Mucosa of gallbladder (tissue), 1 donor: ENCODE data around the gene ITGA1. TPM values are rescaled to one million over a fixed set of nuclear protein-coding genes. Genes with fewer than 3 reads are reported as not detected.
A peak's percentile ranks its signal among the peaks of the same experiment; 100 is the strongest.
"Not testable (repeated sequence)": the region's sequence is repeated elsewhere in the genome, so short reads cannot be mapped to it uniquely, and the experiment has no call there.

Experiments used
- DNase-seq: peaks from one replicate; pipeline ENCODE4 v3.0.0-alpha.2; 2020; ENCODE audit warnings: low spot score
- total RNA-seq: library from RNA; stranded (reverse); gene quantifications from one replicate; pipeline ENCODE4 v1.2.1, GENCODE V29; 2021
- donor health status: DM: no; HTN: no; CAD: no.

The ITGA1 gene
- total RNA-seq = 67.1 TPM

DNA sequence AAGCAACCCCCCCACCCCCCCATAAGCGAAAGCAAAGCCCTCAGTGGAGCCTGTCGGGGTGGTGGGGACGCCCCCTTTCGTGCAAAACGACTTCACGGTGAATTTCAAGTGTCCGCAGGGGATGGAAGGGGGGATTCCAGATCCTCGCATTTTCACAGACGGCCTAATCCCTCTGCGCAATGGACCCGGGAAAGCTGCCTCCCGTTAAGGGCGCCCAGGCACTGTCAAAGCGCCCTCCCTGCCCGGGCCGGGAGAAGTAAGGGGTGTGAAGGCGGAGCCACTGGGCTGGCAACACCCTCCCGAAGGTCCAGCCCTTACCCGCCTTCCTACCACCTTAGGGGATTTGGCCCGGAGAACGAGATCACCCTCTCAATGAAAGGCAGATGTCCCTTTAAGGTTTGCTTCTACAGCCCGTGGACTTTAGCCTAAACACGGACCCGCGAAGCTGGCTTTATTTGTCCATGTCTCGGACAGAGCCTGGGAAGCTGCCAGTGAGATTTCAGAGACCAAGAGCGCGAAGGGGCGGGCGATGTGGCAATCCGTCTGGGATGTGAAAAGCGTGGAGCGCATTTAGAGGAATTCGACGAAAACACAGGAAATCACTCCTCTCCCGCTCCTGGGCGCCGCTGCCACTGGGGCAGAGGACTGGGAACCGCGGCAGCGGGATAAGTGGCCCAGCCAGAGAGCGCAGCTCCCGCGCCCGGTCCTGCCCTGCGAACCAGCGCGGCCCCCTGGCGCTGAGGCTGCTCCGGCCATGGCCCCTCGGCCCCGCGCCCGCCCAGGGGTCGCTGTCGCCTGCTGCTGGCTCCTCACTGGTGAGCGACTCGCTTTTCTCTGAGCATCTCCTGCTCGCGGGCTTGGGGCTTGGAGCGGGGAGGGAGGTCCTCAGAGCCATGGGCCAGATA is at the start of gene ITGA1, which contains the start of gene PELO:
TSS of gene ITGA1 (plus strand) at position 317 of the 905 bp plus-strand sequence. CDS start at position 755, 438 bp downstream.
TSS of gene PELO (plus strand) at position 317 of the 905 bp plus-strand sequence. CDS start 12,479 bp downstream, outside the sequence.
- peak; percentile 69 for DNase-seq

DNA sequence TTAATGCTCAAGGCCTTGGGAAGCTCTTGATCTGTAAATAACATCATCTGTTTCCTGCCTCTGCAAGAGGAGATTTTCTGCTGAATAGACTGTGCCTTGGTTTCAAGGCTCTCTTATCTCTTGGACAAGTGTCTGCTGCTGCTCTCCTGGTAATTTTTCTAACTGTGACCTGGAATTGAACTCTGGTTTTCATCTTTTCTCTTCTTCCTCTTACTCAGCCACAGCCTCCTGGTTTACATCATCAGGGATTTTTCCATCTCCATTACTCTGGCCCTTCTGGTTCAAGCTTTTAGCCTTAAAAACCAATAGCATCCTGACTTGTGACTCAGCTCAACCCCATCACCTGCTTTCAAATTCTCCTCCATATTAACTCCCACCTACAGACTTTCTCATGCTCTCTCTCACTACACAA is 49.6 kb upstream of the ITGA1 start:
- DNase-seq = no peak

DNA sequence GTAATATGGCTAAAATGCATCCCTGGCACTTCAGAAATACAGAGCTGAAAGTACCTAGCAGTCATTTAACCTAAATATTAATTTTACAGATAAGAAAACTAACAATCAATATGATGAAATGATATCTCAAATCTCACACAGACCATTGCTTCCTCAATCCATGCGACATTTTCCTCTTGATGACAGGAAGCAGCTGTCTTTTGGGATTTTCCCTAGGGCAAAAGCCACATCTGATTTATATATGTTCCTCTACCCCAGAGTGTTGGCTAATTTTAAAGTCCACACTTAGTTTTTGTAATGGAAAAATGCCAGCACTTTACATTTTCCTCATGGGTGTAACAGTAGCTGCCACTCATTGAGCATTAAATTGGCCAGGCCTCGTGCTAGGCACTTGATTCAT is 47.7 kb upstream of the ITGA1 start:
- no peak for DNase-seq

DNA sequence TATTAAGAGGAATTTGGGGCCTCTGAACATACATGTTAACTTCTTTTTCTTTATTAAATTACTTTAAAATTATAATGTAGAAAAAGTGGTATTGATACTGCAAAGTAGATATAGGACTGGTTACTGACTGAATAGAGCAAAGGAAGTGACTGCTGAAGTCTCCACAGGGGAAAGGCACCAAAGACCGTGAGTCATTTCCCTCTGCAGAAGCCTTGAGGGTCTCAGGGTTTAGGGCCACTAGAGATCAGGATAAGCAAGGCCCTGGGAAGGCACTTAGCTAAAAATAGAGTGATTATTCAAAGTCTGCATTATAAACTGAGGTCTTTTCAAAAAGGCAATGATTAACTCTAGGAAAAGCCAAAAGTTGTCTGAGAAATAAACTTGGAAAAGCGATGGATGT is 44.7 kb upstream of the ITGA1 start:
- DNase-seq = no peak

GRCh38 chr5:52743529-52743928 is 44.2 kb upstream of the ITGA1 start:
- no peak for DNase-seq

GRCh38 chr5:52743970-52744369 is 43.7 kb upstream of the ITGA1 start:
- DNase-seq = no peak

DNA sequence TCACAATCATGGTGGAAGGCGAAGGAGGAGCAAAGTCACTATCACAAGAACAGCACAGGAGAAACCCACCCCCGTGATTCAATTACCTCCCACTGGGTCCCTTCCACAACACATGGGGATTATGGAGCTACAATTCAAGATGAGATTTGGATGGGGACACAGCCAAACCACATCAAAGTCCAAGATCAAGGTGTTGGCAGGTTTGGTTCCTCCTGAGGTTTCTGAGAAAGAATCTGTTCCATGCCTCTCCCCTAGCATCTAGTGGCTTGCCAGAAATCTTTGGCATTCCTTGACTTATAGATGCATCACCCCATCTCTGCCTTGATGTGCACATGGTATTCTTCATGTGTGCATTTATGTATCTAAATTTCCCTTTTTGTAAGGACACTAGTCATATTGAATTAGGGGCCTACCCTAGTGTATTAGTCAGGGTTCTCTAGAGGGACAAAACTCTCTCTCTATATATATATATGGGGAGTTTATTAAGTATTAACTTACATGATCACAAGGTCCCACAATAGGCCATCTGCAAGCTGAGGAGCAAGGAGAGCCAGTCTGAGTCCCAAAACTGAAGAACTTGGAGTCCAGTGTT is 42.8 kb upstream of the ITGA1 start:
- not testable (repeated sequence) for DNase-seq

DNA sequence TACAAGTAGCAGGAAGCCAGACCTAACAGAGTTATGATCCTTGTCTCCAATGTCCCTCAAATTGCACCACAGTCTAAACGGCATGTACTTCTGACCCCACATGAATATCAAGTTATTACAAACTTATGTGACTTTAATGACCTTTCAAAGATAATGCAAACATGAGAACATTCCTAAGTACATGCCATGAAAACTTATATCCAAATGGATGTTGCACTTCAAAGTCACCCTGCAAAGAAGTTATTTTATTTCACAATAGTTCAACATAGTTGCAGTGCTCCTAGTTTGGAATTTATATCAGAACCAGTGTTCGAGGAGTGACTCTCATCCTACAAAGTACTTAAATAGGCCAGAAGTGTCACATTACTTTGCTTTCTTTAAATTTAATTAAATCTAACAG is 41.2 kb upstream of the ITGA1 start:
- DNase-seq = no peak

GRCh38 chr5:52748590-52748989 is 39.1 kb upstream of the ITGA1 start:
- no peak for DNase-seq

- DNase-seq = no peak
Observed at GRCh38 chr5:52749666-52750065, 38.0 kb upstream of the ITGA1 start.

DNA sequence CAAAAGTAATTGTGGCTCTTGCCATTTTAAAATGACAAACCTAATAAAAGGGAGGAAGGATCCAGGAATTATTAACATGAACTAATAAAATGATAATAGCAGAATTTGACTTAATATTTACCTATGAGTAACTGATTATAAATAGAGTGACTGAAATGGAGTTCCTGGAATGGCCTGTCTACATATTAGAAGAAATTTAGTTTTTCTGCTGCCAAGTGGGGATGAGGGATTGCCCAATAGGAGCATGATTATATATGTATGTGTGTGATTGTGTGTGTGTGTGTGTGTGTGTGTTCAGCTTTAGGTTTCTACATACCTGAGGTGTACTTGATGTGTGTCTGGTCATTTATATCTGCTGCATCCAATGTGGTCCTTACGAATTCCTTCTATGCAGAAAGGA is 36.6 kb upstream of the ITGA1 start:
- no peak for DNase-seq

DNA sequence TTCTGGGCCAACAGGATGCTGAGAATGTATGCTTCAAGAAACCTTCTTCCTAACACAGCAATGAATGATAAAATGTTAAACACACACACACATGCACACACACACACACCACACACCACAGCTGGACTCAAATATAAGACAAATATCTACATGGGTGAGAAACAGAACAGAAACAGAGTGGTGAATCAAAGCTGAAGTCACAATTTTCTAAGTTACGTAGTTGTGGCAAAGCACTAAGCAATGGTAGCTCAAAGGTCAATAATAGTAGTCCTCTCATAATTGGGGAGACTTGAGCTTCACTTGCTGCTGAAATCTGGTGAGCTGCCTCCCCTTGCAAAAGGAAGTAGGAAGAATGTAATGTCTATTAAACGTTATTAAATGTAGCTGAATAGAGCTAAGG is 33.7 kb upstream of the ITGA1 start:
- no peak for DNase-seq

DNA sequence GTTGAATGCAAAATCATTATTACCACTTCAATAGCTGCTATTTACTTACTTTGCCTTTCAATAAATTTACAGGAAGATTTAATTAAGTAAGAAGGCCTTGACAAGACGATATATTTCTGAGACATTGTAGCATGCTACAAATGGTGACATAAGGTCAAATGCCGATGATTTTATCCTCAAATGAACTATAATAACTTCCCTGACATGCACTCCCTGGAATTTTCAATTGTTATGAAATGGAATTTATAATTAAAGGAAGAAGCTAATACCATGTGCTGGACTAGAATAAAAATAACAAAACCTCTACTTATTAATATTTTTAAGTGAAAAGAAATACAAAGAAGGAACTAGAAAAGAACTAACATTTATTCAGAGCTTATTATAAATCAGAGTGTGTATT is 30.2 kb upstream of the ITGA1 start:
- DNase-seq = no peak

- DNase-seq = no peak
Observed at GRCh38 chr5:52758014-52758413, 29.7 kb upstream of the ITGA1 start.

GRCh38 chr5:52759331-52759730 is 28.4 kb upstream of the ITGA1 start:
- DNase-seq = no peak

- no peak for DNase-seq
Observed at GRCh38 chr5:52760695-52761366, 26.9 kb upstream of the ITGA1 start.

GRCh38 chr5:52767217-52767743 is 20.4 kb upstream of the ITGA1 start:
- no peak for DNase-seq

DNA sequence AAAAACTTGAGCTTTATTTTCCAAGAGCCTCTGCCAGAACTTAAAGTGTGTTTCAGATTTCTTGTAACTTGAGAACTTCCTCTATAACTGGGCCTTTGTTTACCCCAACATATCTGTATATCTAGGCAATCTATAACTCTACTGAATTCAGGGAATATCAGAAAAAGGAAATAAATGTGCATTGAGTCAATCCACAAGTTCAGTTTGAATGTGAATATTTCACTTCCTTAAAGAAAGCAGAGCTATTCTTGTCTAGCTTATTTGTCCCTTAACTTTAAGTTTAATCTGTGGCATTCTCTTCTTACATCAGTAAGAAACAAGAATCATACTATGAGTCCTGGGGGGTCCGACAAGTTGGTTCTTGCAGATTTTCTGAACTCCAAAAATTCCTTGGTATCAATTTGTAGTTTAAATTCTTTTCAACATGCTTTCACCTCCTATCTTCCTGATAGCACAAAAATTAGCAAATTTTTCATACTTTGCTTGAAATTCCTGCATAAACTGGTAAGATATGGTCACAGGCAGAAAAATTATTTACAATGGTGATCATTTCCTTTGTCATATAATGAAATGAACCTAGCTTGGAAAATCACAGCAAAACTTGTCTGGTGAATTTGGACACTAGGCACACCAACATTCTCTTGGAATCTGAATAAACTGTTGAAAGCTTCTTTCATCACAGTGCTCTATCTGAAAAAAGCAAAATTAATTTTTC is 19.8 kb upstream of the ITGA1 start:
- no peak for DNase-seq

DNA sequence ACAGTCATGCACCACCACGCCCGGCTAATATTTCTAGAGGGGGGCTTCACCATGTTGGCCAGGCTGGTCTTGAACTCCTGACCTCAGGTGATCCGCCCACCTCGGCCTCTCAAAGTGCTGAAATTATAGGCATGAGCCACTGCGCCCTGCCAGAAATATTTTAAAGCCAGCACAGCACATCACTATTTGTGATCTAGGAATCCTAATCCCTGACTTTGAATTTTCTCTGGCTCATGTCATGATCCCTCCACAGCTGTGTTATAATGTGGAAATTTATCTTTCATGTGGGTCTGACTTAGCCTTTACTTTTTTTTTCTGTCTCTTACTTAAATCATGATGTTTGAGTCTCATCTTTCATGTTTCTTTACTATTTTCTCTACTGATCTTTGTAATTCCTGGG is 18.7 kb upstream of the ITGA1 start:
- no peak for DNase-seq

- DNase-seq = no peak
Observed at GRCh38 chr5:52770287-52770939, 17.3 kb upstream of the ITGA1 start.
